Left ventricle myocardium inferior (tissue), 1 donor: ENCODE results near the gene BTBD19. TPM values are rescaled to one million over a fixed set of nuclear protein-coding genes. Genes with fewer than 3 reads are reported as not detected.
A peak's percentile ranks its signal among the peaks of the same experiment; 100 is the strongest.
"Not testable (repeated sequence)": the region's sequence is repeated elsewhere in the genome, so short reads cannot be mapped to it uniquely, and the experiment has no call there.

Source experiments
- DNase-seq: peaks from one replicate; pipeline ENCODE4 v3.0.0-alpha.2; 2020
- H3K27ac ChIP-seq: fragments of 200-600 bp; replicated peaks from 2 replicates; pipeline ENCODE4 v1.8.0; 2021
- H3K27me3 ChIP-seq: fragments of 200-600 bp; 2 replicates; pipeline ENCODE4 v1.8.0; 2021; ENCODE audit warnings: low read depth
- H3K36me3 ChIP-seq: fragments of 200-600 bp; 2 replicates; pipeline ENCODE4 v1.8.0; 2021
- H3K4me1 ChIP-seq: fragments of 200-600 bp; 2 replicates; pipeline ENCODE4 v1.8.0; 2021
- H3K4me3 ChIP-seq: fragments of 200-600 bp; 2 replicates; pipeline ENCODE4 v1.8.0; 2021; ENCODE audit warnings: mild to moderate bottlenecking, moderate library complexity
- H3K9me3 ChIP-seq: fragments of 200-600 bp; replicated peaks from 2 replicates; pipeline ENCODE4 v1.8.0; 2021
- CTCF ChIP-seq: fragments of 200-600 bp; IDR thresholded peaks from 2 replicates; pipeline ENCODE4 v1.8.0; 2021; ENCODE audit warnings: antibody characterized with exemption, mild to moderate bottlenecking, borderline replicate concordance
- intact Hi-C: fragments of 100-400 bp; cut with micrococcal nuclease; formaldehyde crosslinking; loops from one replicate; pipeline ENCODE4 v1.11.0; 2022
- total RNA-seq: library from RNA; stranded (reverse); fragmentation: NEBNext Ultra II Directional; extraction: Animal tissue kit (Norgen Biotek cat#: 25700); gene quantifications from one replicate; pipeline ENCODE4 v1.2.1, GENCODE V29; 2021
- donor health status: DM: no; HTN: yes; CAD: no; lungs with severe emphysema.

The BTBD19 gene
- total RNA-seq, 1 donor from 2014 or later, result 3.5 TPM

GRCh38 chr1:44819608-44820327, 11.4 kb downstream of the BTBD19 start:
- TF ChIP-seq CTCF, result no peak
- Histone ChIP-seq H3K4me1 (peaks cover 24% of the 10 kb centered on the region), H3K27me3 (no peaks in the 10 kb centered on the region), H3K4me3 (peak overlapping the region; percentile 72), H3K36me3 (no peaks in the 10 kb centered on the region), H3K9me3 (no peaks in the 10 kb centered on the region), H3K27ac (peak overlapping the region; percentile 94)
- DNase-seq, result peak; percentile 79
- intact Hi-C loops, result no loop called here

DNA sequence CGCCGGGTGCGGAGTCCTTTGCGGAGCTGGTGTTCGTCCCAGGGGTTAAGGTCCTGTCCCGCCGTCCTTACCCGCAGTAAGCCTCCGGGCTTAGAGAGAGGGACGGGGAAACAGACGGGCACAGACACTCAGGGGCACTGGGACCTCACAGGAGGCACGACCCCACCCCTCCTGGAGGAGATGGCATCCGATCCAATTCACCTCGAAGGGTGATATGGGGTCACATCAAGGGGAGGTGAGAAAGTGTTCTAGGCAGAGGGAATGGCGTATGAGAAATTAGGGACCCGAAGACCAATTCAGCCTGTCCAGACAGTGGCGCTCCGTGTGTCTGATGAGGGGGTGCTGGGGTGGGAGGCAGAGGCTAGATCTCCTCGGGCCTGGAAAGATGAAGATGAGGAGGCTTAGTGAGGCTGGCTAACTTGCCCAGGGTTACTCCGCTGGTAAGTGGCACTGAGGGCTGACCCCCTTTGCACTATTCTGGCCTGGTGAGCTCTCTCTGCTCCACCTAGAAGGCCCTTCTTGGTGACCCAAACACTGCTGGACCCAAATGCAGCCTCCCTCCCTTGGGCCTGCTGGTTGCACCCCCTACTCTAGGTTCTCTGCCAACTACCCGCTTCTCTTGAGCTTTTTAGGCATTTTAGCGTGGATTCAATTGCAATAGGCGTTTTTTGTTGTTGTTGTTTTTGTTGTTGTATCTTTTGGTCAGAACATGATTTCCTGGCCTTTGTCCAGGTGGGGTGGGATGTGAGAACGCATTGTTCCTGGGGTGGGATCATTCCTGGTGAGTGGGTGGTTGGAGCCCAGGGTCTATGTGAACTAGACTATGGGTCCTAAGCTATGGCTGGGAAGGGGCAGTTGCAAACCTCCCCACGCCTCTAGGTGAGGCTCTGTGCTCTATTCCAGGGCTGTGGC, 12.3 kb downstream of the BTBD19 start:
- no peak for DNase-seq
- H3K9me3 ChIP-seq, result no peaks in the 10 kb centered on the region
- H3K27ac ChIP-seq, result peak overlapping the region; percentile 94
- H3K4me3 ChIP-seq, result peak overlapping the region; percentile 72
- H3K4me1 ChIP-seq, result peaks cover 24% of the 10 kb centered on the region
- H3K36me3 ChIP-seq, result no peaks in the 10 kb centered on the region
- TF ChIP-seq CTCF, result no peak
- H3K27me3 ChIP-seq, result no peaks in the 10 kb centered on the region
- intact Hi-C loops, result no loop called here

DNA sequence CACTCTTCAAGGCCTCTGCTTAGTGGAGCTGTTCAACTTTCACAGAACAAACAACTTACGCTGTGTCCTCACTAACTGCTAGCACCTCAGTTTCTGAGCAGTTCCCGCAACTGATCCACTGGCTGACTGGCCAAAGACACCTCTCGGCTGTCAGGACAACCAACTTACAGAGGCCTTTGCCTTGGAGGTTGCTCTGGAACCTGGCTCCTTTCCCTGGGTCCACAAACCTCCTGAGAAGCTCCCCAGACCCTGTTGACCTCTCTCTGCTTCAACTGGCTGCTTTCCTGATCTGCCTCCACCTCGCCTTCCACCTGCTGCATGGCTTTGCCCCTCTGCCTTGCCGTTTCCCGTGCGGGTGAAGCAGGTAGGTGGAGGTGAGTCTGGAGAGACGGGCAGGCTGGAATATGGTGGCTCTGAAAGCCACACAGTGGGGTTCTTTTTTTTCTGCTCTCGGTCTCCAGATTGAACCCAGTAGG, 13.0 kb downstream of the BTBD19 start:
- peaks cover 28% of the 10 kb centered on the region for H3K4me1 ChIP-seq
- H3K9me3 ChIP-seq, result no peaks in the 10 kb centered on the region
- DNase-seq, result no peak
- intact Hi-C loops, result no loop called here
- H3K36me3 ChIP-seq, result no peaks in the 10 kb centered on the region
- no peaks in the 10 kb centered on the region for H3K27me3 ChIP-seq
- peak overlapping the region; percentile 72 for H3K4me3 ChIP-seq
- peak overlapping the region; percentile 94 for H3K27ac ChIP-seq
- TF ChIP-seq CTCF, result no peak

DNA sequence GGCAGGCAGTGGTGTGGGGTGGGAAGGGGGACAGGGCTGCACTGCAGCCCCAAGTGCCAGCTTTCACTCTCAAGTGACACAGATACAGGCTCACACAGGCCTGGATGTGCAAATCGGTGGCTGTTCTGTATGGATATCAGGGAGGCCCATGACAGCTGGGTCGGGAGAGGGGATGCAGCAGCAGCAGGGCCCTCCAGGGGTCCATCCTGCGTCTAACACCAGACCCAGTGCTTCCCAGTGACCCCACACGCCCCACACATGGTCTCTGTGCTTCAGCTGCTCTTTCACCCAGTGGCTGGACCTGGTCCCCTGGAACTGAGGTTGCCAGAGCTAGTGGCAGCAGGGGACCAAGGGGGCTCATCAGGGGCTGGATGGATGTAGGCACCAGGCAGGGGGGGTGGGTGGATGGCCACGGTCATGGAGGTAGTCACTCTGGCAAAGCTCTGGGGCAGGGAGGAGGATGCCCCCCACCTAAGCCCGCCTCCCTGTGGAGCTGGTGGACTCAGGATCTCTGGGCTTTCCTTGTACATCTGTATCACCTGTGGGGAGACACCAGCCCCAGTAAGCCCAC, 13.9 kb downstream of the BTBD19 start:
- TF ChIP-seq CTCF, result no peak
- Histone ChIP-seq H3K27me3 (no peaks in the 10 kb centered on the region), H3K9me3 (no peaks in the 10 kb centered on the region), H3K4me1 (peaks cover 32% of the 10 kb centered on the region), H3K27ac (no peak overlapping the region), H3K36me3 (no peaks in the 10 kb centered on the region), H3K4me3 (no peak overlapping the region)
- DNase-seq, result no peak
- intact Hi-C loops, result no loop called here

DNA sequence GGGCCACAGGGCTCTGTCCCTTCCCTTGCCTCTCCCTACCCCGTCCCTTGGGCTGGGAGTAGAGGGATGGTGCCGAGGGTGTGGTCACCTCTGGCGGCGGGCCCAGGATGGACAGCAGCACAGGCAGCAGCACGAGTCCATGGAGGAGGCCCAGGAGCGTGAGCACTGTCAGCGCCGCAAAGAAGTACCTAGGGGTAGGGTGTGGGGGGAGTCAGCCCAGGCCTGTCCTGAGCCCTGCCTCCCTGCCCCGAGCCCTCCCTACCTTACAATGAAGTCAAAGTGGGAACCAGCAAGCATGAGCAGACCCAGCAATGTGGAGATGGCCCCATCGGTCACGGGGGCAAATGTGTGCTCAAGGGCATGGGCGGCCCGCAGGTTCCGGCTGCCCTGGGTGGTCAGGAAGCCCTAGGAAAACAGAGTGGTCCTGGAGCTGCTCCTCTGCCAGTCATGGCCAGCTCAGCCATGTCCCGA, 14.7 kb downstream of the BTBD19 start:
- no peak for TF ChIP-seq CTCF
- no peaks in the 10 kb centered on the region for H3K9me3 ChIP-seq
- intact Hi-C loops, result no loop called here
- H3K4me3 ChIP-seq, result no peak overlapping the region
- no peaks in the 10 kb centered on the region for H3K27me3 ChIP-seq
- H3K36me3 ChIP-seq, result no peaks in the 10 kb centered on the region
- peaks cover 32% of the 10 kb centered on the region for H3K4me1 ChIP-seq
- no peak overlapping the region for H3K27ac ChIP-seq
- DNase-seq, result no peak

GRCh38 chr1:44824392-44824791, 16.1 kb downstream of the BTBD19 start:
- H3K36me3 ChIP-seq, H3K9me3 ChIP-seq, intact Hi-C loops, H3K27me3 ChIP-seq, H3K4me3 ChIP-seq, H3K27ac ChIP-seq, DNase-seq: not testable (repeated sequence)
- H3K4me1 ChIP-seq, result peaks cover 25% of the 10 kb centered on the region
